Inflammatory macrophage treated with lipopolysaccharide for 1 hour (primary cell): Measurements from ENCODE around the gene KNDC1.
"Not testable (repeated sequence)": the region's sequence is repeated elsewhere in the genome, so short reads cannot be mapped to it uniquely, and the experiment has no call there.

Source experiments
- DNase-seq, 2 donors: peaks; one replicate each; pipeline ENCODE4 v3.0.0-alpha.2; 2020 to 2022

KNDC1 gene

GRCh38 chr10:133247681-133248333 lies 87.8 kb downstream of the KNDC1 start:
- DNase-seq: no peak

DNA sequence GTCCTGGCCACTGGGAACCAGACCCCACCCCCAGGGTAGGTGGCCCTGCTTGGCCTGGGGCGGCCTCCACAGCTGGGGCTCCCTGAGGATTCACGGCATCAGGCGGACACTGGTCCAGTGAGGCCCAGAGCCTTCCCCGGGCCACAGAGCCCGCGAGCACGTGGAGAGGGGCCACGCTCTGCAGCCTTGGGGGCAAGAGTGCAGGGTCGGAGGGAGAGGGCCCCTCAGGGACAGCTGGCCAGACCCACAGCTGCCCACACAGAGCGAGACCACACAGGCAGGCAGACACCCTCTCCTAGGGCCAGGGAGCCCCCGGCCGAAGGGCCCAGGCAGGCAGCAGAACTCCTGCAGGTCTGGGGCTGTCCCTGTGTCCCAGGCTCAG lies 88.3 kb downstream of the KNDC1 start:
- DNase-seq: no peak

- DNase-seq: no peak
Measured at GRCh38 chr10:133249094-133249780, 89.2 kb downstream of the KNDC1 start.

GRCh38 chr10:133249975-133250754 lies 90.1 kb downstream of the KNDC1 start:
- no peak for DNase-seq

- no peak for DNase-seq
Measured at GRCh38 chr10:133251388-133252222, 91.6 kb downstream of the KNDC1 start.

DNA sequence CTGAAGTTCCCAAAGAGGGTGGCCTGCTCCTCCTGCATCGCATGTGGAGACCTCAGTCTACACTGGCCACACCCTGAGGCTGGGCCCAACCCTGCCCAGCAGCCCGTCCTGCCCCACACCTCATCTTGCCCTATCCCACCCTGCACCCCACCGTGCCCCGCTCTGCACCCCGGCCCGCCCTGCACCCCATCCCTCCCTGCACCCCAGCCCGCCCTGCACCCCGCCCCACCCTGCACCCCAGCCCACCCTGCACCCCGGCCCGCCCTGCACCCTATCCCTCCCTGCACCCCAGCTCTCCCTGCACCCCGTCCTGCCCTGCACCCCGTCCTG lies 92.2 kb downstream of the KNDC1 start:
- no peak for DNase-seq

DNA sequence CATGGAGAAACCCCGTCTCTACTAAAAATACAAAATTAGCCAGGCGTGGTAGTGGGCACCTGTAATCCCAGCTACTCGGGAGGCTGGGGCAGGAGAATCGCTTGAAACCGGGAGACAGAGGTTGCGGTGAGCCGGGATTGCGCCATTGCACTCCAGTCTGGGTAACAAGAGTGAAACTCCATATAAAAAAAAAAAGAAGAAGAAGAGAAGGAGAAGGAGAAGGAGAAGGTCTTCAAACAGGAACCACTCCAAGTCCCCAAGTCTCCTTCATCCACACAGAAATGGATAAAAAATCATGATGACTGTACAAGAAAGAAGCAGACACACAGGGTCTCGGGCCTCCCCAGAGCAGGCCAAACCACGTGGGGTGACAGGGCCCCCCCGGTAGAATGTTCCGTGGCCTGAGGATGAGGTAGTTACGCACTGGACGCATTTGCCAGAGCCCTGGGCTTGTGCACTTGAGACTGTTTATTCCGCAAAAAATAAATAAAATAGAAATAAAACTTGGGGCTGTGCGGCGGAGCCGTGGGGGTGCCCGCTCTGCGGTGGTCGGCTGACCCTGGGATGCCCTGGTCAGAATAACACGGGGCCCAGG lies 93.4 kb downstream of the KNDC1 start:
- peak in 1 of 2 donors; percentile 23 for DNase-seq

DNA sequence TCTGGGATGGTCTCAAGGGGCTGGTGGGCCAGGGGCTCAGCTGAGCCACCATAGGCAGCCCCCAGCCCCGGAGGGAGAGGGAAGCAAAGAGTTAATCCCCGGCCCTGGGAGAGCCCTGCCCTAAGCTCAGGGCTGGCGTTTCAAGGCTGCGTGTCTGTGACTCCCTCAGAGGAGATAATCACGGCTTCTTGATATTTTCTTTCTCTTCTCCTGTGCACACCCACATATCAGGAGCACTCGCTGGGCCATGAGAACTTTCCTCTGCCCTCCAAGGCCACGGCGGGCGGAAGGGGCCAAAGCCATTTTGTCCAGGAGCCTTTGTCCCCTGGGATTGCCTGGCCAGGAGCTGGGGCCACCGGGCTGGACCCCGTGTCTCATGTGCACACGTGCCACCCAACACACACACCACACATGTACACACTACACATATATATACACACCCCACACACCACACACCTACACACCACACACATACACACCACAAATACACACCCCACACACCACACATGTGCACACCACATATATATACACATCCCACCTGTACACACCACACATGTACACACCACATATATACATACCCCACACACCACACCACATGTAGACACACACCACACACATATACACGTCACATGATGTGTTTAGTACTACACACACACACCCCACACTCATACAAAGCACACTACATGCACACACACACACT lies 94.6 kb downstream of the KNDC1 start:
- no peak for DNase-seq

DNA sequence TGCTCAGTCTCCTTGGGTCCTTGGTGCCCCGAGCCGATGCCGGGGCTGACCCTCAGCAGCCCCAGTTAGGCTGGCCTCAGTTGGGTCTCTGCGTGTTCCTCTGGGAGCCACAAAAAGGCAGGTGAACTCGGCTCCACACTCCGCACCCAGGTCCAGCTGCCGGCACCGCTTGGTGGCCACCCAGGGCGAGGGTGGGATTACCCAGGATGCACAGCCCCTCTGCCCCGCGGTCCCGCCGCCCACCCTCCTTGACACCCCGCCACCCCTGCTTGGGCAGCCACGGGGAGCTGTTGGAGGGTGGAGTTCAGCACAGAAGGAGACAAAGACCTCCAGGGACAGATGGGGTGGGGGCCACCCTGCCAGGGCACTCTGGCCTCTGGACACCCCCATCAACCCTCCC lies 95.3 kb downstream of the KNDC1 start:
- DNase-seq: no peak

DNA sequence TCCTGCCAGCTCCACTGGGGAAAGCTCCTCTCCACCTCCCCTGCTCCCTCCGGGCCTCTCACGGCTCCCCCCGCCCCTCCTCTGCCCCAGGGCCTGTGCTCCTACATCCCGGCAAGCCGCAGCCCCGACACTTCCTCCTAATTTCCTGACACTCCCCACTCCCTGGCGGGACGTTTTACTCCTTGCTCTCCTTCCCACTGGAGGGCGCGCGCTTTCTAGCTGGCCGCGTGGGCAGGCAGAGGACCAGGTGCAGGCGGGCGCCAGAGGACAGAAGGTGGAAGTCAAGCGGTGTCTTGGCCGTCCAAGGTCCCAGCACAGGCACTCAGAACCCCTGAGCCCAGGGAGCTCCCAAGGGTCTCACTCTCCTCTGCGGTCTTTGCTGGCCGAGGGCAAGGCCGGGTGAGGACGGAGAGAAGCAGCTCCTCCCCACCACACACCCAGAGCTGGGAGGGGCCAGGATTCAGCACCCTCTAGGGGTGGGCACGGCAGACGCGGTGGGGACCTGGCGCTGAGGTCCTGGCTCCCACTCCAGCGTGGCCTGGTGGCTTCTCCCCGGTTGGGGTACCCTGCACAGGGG lies 97.6 kb downstream of the KNDC1 start:
- DNase-seq: peak; percentile 47 to 49

DNA sequence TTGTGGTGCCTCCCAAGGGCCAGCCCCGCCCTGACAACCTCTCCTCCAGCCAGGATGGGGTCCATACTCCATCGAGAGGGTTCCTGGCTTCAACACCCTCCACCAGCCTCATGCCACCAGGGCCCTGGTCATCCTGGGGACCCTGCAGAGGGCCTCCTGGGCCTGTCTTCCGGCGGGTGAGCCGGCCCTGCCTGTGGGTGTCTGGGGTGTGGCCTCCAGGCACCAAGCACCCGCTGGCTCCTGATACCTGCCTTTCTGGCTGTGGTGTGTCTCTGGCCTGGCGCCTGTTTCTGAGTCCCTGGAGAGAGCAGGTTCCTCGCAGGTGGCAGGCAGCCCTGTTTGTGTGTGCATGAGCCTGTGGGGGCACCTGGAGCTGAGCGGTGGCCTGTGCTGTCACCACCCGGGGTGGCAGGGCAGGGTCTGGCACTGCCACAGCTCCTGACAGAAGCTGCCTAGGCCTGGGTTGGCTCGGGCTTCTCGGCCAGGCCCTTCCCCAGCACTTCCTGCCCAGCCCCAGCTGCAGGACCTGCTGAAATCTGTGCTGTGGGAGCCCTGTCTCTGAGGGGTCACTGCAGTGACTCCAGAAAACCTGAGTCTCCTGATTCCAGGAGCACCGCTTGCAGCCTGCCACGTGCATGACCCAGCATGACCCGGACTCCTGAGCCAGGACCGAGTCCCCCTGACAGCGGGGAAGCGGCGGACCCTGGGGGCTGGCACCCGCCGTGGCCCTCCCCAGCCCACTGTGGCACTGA lies 98.2 kb downstream of the KNDC1 start:
- no peak for DNase-seq

- peak; percentile 96 for DNase-seq
Measured at GRCh38 chr10:133258818-133259601, 99.0 kb downstream of the KNDC1 start.

- no peak for DNase-seq
Measured at GRCh38 chr10:133259602-133259989, 99.6 kb downstream of the KNDC1 start.

DNA sequence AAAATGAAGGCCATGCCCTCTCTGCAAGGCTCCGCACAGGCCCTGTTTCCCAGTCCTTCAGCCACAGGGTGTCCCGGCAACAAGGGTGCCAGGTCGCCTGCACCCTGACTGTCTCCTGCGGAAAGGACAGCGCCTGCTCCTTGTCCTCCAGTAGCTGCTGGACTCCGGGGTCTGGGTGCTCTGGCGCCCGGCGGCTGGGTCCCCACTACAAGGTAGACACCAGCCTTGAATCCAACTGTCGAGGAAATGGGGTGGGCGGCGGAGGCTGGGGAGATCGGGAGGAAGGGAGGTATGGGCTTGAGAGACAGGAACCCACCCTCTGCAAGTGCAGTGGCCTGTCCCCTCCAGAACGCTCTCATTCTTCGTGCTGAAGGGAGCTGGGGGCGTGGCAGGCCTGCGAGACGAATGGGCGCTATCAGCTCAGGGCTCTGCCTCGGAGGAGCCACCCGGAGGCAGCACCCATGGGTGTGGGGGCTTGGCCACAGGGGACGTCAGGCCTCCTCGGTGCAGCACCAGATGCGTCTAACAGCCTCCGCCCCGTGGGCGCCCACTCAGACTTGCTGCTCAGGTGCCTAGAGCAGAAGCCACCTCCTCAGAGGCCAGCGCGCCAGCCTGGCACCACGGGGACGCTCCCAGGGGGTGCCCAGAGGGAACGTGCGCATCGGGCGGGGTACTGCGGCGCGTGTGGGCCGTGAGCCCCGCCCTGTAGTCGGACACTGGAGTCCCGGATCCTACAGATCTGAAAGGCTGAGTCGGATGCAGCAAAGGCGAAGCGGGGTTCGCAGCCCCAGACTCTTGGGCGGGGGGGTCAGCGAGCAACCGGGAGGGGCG lies 101.1 kb downstream of the KNDC1 start:
- DNase-seq: peak; percentile 55 to 67

GRCh38 chr10:133261726-133262325 lies 101.8 kb downstream of the KNDC1 start:
- peak; percentile 67 to 68 for DNase-seq

GRCh38 chr10:133262696-133263095 lies 102.7 kb downstream of the KNDC1 start:
- no peak for DNase-seq

DNA sequence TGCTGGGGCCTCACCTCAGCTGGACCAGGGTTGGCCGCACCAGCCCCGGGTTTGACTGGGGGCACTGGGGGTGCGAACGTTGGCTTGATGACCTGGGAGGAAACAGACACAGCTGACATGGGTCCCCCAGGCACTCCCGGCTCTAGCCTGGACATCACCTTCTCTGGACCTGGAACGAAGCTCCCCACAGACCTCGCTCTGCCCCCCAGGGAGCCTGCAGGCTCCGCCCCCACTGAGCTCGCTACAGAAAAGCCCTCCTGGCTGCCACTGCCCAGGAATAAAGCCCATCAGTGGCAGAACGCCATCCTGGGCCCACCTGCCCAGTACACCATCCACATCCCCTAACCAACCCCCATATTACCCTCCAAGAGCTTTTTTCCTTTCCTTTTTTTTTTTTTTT lies 103.7 kb downstream of the KNDC1 start:
- no peak for DNase-seq

- DNase-seq: peak in 1 of 2 donors; percentile 48
Measured at GRCh38 chr10:133264461-133264860, 104.4 kb downstream of the KNDC1 start.

GRCh38 chr10:133265052-133265451 lies 105.0 kb downstream of the KNDC1 start:
- not testable (repeated sequence) for DNase-seq
